ENCODE results near the gene UBE2L5. TPM values are rescaled to one million over a fixed set of nuclear protein-coding genes. Genes with fewer than 3 reads are reported as not detected.

Gene UBE2L5
- polyA plus RNA-seq, 1 donor from 2014 or later, result not detected

GRCh38 chr13:30392681-30393045 lies 29.6 kb upstream of the UBE2L5 start:
- H4K20me1 ChIP-seq (ENCODE audit: insufficient read depth), result no peaks in the 10 kb centered on the region
- H3K79me2 ChIP-seq (replicated peaks; ENCODE audit: insufficient read depth, low read length), result no peaks in the 10 kb centered on the region
- no peaks in the 10 kb centered on the region for H3K9me3 ChIP-seq (ENCODE audit: low read length)
- no peaks in the 10 kb centered on the region for H3K27me3 ChIP-seq (ENCODE audit: insufficient read depth, low read depth, low read length)
- H3K4me2 ChIP-seq (ENCODE audit: low read length), result no peak overlapping the region
- no peaks in the 10 kb centered on the region for H3K9me2 ChIP-seq (ENCODE audit: insufficient read depth, low read length)
- H3K36me3 ChIP-seq (ENCODE audit: insufficient read depth, low read length), result no peaks in the 10 kb centered on the region
- H3K27ac ChIP-seq (ENCODE audit: low read length), result no peak overlapping the region
- no peak for TF ChIP-seq SMC3 (conservative IDR thresholded peaks at IDR 0.05; ENCODE audit: poor library complexity)
- TF ChIP-seq EP300 (conservative IDR thresholded peaks at IDR 0.05; ENCODE audit: poor library complexity, severe bottlenecking), result no peak
- no peak for TF ChIP-seq RAD21 (conservative IDR thresholded peaks at IDR 0.05)
- no peak for TF ChIP-seq MXI1 (conservative IDR thresholded peaks at IDR 0.05; ENCODE audit: poor library complexity, severe bottlenecking)
- TF ChIP-seq, protein P1, sequence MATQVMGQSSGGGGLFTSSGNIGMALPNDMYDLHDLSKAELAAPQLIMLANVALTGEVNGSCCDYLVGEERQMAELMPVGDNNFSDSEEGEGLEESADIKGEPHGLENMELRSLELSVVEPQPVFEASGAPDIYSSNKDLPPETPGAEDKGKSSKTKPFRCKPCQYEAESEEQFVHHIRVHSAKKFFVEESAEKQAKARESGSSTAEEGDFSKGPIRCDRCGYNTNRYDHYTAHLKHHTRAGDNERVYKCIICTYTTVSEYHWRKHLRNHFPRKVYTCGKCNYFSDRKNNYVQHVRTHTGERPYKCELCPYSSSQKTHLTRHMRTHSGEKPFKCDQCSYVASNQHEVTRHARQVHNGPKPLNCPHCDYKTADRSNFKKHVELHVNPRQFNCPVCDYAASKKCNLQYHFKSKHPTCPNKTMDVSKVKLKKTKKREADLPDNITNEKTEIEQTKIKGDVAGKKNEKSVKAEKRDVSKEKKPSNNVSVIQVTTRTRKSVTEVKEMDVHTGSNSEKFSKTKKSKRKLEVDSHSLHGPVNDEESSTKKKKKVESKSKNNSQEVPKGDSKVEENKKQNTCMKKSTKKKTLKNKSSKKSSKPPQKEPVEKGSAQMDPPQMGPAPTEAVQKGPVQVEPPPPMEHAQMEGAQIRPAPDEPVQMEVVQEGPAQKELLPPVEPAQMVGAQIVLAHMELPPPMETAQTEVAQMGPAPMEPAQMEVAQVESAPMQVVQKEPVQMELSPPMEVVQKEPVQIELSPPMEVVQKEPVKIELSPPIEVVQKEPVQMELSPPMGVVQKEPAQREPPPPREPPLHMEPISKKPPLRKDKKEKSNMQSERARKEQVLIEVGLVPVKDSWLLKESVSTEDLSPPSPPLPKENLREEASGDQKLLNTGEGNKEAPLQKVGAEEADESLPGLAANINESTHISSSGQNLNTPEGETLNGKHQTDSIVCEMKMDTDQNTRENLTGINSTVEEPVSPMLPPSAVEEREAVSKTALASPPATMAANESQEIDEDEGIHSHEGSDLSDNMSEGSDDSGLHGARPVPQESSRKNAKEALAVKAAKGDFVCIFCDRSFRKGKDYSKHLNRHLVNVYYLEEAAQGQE (IDR thresholded peaks at IDR 0.05; ENCODE audit: borderline replicate concordance), result no peak
- TF ChIP-seq POLR2AphosphoS5 (IDR thresholded peaks at IDR 0.05), result no peak
- TF ChIP-seq, protein P2, sequence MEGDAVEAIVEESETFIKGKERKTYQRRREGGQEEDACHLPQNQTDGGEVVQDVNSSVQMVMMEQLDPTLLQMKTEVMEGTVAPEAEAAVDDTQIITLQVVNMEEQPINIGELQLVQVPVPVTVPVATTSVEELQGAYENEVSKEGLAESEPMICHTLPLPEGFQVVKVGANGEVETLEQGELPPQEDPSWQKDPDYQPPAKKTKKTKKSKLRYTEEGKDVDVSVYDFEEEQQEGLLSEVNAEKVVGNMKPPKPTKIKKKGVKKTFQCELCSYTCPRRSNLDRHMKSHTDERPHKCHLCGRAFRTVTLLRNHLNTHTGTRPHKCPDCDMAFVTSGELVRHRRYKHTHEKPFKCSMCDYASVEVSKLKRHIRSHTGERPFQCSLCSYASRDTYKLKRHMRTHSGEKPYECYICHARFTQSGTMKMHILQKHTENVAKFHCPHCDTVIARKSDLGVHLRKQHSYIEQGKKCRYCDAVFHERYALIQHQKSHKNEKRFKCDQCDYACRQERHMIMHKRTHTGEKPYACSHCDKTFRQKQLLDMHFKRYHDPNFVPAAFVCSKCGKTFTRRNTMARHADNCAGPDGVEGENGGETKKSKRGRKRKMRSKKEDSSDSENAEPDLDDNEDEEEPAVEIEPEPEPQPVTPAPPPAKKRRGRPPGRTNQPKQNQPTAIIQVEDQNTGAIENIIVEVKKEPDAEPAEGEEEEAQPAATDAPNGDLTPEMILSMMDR (IDR thresholded peaks at IDR 0.05; ENCODE audit: poor library complexity, severe bottlenecking), result no peak
- TF ChIP-seq EZH2 (IDR thresholded peaks at IDR 0.05; ENCODE audit: borderline replicate concordance, insufficient read depth, low read length, poor library complexity, severe bottlenecking), result no peak
- no peak for TF ChIP-seq TAF1 (IDR thresholded peaks at IDR 0.05; ENCODE audit: low read depth)
- H3K9ac ChIP-seq (ENCODE audit: low read length), result no peak overlapping the region
- no peak overlapping the region for H2AFZ ChIP-seq (ENCODE audit: low read depth, low read length)
- no peaks in the 10 kb centered on the region for H3F3A ChIP-seq (ENCODE audit: insufficient read depth, low read length, poor library complexity, severe bottlenecking)
- H3K4me3 ChIP-seq (ENCODE audit: low read length), result no peak overlapping the region

- Histone ChIP-seq H4K20me1 (ENCODE audit: insufficient read depth) (no peaks in the 10 kb centered on the region), H3K27ac (ENCODE audit: low read length) (no peak overlapping the region), H3F3A (ENCODE audit: insufficient read depth, low read length, poor library complexity, severe bottlenecking) (no peaks in the 10 kb centered on the region), H3K4me3 (ENCODE audit: low read length) (peak overlapping the region; percentile 43), H3K4me2 (ENCODE audit: low read length) (no peak overlapping the region), H3K79me2 (replicated peaks; ENCODE audit: insufficient read depth, low read length) (no peaks in the 10 kb centered on the region), H3K9me3 (ENCODE audit: low read length) (no peaks in the 10 kb centered on the region), H3K9ac (ENCODE audit: low read length) (no peak overlapping the region), H3K36me3 (ENCODE audit: insufficient read depth, low read length) (no peaks in the 10 kb centered on the region), H3K27me3 (ENCODE audit: insufficient read depth, low read depth, low read length) (no peaks in the 10 kb centered on the region), H2AFZ (ENCODE audit: low read depth, low read length) (no peak overlapping the region), H3K9me2 (ENCODE audit: insufficient read depth, low read length) (no peaks in the 10 kb centered on the region)
- TF ChIP-seq, protein P2 (IDR thresholded peaks at IDR 0.05; ENCODE audit: poor library complexity, severe bottlenecking), result no peak
- TF ChIP-seq RAD21 (conservative IDR thresholded peaks at IDR 0.05) (no peak), MXI1 (conservative IDR thresholded peaks at IDR 0.05; ENCODE audit: poor library complexity, severe bottlenecking) (no peak), EZH2 (IDR thresholded peaks at IDR 0.05; ENCODE audit: borderline replicate concordance, insufficient read depth, low read length, poor library complexity, severe bottlenecking) (no peak), EP300 (conservative IDR thresholded peaks at IDR 0.05; ENCODE audit: poor library complexity, severe bottlenecking) (no peak), TAF1 (IDR thresholded peaks at IDR 0.05; ENCODE audit: low read depth) (no peak)
- TF ChIP-seq, protein P1 (IDR thresholded peaks at IDR 0.05; ENCODE audit: borderline replicate concordance), result no peak
These were observed 27.5 kb upstream of the UBE2L5 start for GRCh38 chr13:30394751-30395191.

Measured in neural cell (in vitro differentiated cells).